KG1 (cell line): Measurements from ENCODE around the gene DYRK1B.
"Not testable (repeated sequence)": the region's sequence is repeated elsewhere in the genome, so short reads cannot be mapped to it uniquely, and the experiment has no call there.

Experiments used
- DNase-seq: peaks from one replicate; lab custom pipeline; 2025; lab: John Stamatoyannopoulos, UW

Gene DYRK1B

DNA sequence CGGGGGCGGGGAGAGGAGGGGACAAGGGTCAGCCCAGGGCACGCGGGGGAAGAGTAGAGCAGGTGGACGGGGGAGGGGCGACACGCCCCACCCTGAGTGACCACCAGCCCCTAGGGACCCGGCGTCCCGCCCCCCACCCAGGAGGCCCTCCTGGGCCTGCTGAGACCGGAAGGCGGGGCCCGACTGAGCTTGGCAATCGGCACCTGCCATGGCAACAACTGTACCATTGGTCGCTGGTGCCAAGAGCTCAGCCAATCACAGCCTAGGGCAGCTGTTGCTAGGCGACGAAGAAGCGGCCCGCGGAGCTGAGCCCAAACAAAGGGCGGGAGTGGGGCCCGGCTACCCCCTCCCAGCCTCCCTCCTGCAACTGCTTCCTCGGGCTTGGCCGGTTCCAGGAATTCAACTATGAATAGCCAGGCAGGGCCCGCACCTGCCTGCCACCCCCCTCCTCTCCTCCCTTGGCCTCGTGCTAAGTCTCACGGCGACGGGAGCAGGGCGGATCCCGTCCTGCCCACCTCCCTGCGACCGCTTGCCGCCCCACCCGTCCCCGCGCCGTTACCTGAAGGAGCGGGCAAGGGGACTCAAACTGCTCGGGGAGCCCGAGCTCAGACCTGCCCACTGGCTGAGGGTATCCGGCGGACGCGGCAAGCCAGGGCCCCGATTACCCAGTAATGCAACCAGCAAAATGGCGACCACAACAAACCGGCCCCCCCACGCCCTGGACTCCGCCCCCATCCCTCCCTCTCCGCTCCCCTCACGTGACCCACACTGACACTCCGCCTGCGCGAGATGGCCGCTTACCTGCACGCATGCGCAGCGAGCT lies at the start of gene DYRK1B:
DYRK1B (minus strand) TSS at position 699 of the 823 bp plus-strand sequence. CDS start 2,295 bp downstream, outside the sequence.
- DNase-seq, result no peak

DNA sequence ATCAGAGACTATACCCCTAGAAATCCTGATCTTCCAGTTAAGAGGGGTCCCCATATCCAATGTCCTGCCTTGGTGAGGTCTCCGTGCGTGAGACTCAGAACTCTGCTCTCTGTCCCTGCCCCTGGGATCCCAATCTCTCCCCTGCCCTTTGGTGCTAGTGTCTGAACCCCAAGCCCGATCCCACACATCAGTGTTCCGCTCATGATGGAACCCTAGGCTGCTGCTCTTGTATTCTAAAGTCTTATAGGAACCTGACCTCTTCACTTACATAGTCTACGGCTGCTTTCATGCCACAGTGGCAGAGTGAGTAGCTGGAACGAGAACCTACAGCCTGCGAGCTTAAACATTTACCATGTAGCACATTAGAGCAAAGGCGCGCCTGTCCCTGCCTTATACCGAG lies 48.7 kb upstream of the DYRK1B start:
- DNase-seq, result not testable (repeated sequence)

DNA sequence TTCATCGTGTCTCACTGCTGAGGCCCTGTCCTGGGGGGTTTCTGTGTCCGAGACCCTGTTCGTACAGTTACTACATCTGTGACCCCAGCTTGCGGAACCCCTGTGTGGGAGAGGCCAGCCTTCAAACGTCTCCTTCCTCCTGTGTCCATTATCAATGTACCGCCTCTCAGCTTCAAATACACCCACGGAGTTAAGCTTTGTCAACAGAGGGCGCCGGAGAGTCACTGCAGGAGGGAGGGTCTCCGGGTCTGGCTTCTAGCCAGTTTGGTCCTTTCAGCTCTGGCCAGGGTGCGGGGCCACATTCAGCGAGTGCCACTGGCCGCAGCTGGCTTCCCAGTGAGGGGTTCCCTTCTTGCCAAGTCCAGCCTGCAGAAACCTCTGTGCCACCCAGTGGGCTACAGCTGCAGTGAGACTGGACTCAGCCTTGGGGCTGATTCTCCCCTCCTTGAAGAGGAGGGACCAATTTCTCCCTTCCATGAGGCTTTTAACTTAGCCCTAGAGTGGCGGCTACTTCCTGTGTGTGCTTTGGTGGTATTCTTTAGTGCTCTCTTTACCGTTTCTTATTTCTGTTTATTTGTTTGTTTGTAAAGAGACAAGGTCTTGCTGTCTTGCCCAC lies 47.6 kb upstream of the DYRK1B start:
- not testable (repeated sequence) for DNase-seq

DNA sequence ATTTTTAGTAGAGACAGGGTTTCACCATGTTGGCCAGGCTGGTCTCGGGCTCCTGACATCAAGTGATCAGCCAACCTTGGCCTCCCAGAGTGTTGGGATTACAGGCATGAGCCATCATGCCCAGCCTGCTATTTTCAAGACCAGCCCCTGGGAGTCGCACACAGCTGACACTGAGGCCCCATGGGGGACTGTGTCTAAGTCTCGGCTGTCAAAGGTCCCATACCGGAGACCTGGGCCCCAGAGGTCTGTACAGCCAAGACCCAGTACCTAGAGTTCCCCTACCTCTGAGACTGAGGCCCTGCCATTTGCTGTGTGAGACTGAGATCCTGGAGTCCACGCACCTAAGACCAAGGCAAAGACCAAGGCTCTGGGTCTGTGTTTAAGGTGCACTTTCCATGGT lies 46.3 kb upstream of the DYRK1B start:
- DNase-seq, result not testable (repeated sequence)

DNA sequence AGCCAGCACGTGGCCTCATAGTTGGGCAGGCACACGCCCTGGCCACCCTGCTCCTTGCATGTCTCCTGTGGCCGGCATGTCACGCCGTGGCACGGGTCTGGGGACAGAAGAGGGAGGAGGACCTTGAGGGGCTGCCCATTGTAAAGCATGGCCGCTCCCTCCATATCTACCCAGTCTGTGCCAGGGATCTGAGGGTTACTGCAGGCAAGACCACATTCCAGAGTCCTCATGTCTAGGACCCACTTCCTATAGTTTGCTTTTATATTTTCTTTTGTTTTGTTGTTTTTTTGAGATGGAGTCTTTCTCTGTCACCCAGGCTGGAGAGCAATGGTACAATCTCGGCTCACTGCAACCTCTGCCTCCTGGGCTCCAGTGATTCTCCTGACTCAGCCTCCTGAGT lies 45.8 kb upstream of the DYRK1B start:
- not testable (repeated sequence) for DNase-seq

DNA sequence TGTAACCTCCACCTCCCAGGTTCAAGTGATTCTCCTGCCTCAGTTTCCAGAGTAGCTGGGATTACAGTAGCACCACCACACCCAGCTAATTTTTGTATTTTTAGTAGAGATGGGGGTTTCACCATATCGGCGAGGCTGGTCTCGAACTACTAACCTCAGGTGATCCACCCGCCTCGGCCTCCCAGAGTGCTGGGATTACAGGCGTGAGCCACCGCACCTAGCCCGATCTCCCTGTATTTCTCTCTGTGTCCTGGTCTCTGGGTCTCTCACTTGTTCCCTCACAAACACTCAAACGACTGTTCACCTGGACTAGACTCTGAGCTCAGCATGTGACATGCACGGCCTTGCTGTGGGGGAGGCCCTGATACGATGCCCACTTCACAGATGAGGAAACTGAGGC lies 44.9 kb upstream of the DYRK1B start:
- DNase-seq, result not testable (repeated sequence)

DNA sequence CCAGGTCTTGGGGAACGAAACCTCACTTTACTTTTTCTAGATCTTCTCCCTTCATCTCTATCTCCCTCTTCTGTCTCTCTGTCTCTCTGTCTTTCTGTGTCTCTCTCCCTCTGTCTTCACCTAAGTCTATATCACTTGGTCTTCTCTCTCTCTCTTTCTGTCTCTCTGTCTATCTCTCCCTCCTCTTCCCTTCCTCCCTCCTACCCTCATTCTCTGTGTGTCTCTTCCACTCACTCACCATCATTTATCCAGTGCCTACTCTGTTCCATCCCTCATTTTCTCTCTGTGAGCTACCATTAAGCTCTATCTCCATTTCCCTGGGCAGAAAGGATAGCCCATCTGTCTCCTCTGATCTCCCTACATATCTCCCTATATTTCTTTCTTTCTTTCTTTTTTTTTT lies 44.4 kb upstream of the DYRK1B start:
- DNase-seq, result no peak

DNA sequence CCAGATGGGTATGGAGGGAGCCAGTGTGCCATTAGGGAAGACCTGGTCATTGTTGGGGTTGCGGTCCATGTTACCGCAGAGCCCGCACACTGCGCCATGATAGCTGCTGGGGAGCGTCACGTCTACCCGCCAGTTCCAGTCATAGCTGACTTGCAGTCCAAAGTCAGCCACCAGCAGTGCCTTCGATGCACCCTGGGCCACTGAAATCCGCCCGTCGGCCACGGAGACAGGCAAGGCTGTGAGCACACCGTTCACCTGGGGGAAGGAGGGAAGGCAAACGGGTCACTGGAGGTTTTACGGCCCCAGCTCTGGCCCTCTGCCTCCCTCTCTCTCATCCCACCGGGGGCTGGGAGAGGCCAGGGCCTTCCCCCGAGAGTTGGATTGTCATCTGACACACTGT lies 44.0 kb upstream of the DYRK1B start:
- not testable (repeated sequence) for DNase-seq

DNA sequence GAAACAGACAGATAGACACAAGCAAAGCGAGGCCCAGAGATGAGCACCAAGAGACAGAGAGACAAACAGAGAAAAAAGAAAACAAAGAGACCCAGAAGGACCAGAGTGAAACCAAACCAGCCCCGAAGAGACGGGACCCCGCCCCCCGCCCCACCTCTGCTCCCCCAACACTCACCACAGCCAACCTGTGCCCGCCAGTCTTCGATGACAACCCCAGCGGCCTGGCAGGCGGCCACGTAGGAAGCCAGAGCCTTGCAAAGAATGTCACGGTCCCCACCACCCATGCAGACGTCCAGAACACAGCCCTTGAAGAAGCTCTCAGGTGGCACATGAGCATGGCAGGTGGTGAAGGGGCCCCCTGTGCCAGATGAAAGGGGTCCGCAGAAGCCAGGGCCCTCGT lies 43.5 kb upstream of the DYRK1B start:
- DNase-seq, result not testable (repeated sequence)

DNA sequence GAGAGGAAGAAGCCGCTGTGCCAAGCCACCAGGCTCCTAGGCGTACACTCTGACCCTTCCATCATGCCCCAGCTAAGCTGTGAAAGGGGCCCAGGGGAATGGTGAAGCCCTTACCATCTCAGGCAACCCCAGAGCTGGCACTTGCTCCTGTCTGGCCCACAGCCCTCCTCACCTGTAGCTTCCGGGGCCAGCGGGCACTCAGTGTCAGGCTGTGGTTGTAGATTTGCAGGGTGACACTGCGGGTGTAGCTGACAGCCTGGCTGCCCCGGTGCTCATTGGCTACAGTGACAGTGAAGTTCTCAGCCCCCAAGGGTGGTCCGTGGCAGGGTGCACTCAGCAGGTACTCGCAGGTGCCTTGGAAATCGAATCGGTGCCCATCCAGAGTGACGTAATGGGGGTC lies 42.5 kb upstream of the DYRK1B start:
- not testable (repeated sequence) for DNase-seq

DNA sequence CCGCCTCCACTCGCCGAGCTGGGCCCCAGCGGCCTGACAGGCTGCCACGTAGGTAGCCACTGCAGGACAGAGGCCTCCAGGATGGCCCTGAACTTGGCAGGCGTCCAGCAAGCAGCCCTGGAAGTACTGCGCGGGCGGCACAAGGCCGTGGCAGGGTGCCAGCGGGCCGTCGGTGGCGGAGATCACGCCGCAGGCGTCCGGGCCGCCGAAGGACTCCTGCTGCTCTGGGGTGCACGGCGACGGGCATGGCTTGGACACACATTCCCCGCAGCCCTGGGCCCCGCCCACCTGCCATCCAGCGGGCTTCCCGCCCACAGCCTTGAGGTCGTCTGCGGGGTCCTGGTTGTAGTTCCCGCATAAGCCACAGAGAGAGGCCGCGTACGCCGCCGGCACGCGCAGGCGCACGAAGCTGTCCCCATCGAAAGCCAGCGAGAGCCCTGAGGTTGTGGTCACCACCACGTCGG lies 41.5 kb upstream of the DYRK1B start:
- DNase-seq, result not testable (repeated sequence)

DNA sequence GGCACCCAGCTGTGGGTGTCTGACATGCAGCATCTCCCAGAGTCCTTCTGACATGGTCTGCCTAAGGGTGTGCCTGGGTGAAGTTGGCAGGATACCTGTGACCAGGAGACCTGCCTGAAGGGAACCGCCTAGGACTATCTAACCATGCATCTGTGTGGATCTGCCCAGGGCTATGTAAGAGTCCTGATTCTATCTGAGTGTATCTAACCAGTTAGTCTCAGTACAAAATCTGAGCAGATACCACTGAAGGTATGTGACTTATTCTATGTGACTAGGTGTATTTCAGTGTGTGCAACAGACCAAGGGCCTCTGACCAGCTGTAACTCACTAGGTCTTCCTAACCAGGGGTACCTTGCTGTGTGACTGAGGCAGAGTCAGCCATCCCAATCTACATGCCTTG lies 40.4 kb upstream of the DYRK1B start:
- no peak for DNase-seq

DNA sequence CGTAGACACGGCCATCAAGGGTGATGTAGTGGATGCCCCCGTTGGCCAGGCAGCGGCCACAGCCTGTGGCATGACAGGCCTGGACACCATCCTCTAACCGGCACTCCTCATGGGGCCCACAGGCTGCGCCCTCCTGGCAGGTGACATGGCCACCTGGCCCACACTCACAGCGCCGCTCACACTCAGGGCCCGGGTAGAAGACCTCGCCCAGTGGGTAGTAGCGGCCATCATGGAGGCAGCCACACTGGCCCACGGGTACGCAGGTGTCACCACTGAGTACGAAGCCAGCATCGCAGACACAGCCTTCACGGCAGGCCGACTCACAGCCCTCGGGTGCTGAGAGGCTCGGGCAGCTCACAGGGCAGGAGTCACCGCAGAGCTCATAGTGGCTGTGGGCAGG lies 39.4 kb upstream of the DYRK1B start:
- no peak for DNase-seq

DNA sequence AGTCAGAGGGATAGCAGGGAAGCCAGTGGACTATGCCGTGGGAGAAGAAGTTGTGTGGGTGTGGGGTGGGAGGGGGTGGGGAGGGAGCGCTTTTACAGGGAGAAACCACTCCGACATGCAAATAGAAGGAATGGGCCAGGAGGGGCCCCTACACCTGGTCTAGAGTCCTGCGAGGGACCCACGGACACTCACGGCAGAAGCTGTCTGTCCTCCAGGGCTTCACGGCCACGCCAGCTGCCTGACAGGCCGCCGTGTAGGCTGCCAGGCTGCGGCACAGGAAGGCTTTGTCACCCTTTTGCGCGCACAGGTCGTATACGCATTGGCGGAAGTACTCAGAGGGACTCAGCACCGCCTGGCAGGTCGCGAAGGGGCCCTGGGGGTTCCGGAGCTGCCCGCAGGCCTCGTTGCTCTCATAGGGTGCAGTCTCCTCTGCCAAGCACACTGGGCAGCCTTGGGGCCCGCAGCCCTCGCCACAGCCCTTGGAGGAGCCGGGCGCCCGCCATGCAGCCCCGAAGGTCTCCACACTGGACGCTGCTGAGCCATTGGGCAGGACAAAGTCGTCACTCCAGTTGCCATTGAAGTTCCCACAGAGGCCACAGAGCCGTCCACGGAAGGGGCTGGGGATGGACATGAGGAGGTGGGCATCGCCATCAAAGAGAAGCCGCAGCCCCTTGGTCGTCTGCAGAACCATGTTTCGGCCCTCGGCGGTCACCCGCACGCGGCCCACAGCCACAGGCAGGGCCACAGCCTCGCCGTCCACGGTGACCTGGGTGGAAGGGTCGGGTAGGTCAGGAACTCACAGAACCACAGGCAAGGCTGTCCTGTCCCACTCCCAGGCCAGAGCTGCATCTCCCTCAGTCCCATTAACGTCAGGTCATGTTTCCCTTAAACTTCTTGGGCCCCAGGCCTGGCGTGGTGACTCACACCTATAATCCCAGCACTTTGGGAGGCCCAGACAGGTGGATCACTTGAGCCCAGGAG lies 38.2 kb upstream of the DYRK1B start:
- DNase-seq, result no peak

DNA sequence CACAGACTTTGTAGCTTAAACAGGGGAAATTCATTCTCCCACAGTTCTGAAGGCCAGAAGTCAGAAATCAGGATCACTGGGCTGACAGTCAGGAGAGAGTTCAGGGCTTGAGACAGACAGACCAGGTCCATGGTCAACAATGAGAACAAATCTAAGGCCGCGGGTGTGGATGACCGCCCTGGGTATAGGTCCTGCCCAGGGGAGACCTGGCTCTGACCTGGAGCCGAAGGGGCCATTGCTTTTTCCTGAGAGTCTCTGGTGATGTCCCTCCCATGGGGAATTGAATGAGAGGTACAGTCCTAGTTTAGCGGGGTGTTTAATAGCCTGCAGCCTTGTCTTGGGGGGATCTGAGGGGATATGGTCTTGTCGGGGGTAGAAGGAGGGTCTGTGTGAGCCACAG lies 37.4 kb upstream of the DYRK1B start:
- no peak for DNase-seq

DNA sequence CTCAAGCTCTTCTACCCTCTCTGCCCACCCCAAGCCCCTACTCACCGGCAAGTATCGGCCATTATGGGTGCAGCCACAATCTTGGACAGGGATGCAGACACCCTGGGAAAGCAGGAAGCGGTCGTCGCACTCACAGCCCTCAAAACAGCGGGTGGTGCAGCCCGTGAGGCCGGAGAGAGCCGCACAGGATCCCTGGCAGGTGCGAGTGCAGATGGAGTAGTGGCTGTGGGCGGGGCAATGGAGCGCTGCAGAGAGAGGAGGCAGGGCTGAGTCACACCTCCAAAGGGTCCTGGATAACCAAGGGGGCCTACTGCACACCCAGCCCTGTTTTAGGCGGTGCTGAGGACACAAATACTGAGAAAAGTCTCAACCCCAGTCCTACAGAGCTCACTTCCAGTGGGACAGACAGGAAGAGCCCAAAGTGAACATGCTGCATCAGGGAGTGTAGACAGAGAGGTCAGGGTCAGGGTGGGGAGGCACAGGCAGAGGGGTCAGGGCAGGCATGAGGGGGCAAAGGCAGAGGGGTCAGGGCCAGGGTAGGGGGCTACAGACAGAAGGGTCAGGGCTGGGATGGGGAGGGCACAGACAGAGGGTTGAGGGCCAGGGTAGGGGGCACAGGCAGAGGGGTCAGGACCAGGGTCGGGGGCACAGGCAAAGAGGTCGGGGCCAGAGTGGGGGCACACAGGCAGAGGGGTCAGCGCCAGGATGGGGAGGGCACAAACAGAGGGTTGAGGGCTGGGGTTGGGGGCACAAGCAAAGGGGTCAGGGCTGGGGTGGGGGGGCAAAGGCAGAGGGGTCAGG lies 36.4 kb upstream of the DYRK1B start:
- no peak for DNase-seq

DNA sequence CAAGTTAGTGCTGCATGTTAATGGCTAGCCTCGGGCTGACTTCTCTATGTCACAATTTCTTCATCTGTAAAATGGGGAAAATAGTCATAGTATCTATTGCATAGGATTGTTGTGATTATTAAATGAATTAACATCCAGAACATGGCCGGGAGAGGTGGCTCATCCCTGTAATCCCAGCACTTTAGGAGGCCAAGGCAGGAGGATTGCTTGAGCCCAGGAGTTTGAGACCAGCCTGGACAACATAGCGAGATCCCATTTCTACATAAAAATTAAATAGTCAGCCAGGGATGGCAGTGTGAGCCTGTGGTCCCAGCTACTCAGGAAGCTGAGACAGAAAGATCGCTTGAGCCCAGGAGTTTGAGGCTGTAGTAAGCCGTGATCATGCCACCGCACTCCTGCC lies 34.0 kb upstream of the DYRK1B start:
- no peak for DNase-seq

DNA sequence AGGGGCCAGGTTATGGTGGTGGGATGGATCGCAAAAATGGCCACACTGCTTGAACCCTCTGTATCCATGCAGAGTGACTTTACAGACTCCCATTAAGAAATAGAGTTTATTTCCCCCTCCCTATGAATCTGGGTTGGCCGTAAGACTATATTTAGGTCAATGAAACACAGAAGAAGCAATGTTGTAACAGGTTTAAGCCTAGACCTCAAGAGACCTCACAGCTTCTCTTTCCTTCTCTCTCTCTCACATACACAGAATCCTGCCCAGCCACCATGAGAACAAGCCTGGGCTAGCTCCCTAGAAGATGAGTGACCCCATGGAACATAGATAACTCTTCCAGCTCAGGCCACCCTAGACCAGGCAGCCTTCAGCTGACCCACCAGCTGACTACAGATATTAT lies 33.2 kb upstream of the DYRK1B start:
- DNase-seq, result no peak

DNA sequence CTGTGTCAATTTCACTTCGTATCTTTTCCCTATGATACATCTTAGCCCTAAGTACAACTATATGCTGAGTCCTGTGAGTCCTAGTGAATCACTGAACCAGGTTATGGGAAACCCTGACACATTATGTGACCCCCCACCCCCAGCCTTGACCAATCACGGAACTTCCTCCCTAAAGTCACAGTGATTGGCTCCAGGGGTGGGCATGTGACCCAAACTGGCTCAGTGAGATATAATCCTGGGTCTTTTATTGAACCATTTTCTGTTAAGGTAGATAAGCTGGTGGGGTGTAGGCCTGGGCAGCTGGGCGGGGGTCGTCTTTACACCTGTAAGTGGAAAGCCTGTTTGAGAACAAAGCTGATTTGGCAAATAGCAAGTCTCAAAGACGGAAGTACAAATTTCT lies 32.0 kb upstream of the DYRK1B start:
- DNase-seq, result no peak

DNA sequence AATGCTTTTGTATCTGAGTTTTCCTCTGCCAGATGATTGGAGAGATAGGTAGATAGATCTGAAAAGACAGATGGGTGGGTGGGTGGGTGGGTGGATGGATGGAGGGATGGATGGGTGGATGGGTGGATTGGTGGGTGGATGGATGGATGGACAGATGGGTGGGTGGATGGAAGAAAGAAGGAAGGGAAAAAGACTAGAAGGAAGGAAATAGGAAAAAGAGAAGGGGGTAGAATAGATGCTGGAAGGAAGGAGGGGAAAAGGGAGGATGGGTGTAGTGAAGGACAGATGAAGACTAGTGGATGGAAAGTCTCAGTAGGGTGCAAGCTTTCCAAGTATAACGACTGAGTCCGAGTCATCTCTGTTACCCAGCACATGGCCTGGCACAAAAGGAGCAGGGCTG lies 31.2 kb upstream of the DYRK1B start:
- DNase-seq, result no peak

DNA sequence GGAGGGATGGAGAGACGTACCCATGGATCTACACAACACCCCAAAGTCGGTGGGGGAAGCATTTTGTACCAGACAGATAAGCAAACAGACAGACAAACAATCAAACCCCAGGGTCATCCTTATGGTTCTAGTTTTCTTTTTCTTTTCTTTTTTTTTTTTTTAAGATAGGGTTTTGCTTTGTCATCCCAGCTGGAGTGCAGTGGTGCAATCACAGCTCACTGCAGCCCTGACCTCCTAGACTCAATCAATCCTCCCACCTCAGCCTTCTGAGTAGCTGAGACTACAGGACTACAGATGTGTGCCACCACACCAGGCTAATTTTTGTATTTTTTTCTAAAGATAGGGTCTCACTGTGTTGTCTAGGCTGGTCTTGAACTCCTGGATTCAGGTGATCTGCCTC lies 30.2 kb upstream of the DYRK1B start:
- no peak for DNase-seq
